Measurements from ENCODE around the gene PCDHB10.
"Not testable (repeated sequence)": the region's sequence is repeated elsewhere in the genome, so short reads cannot be mapped to it uniquely, and the experiment has no call there.

The PCDHB10 gene

GRCh38 chr5:141213656-141214339 lies 21.6 kb downstream of the PCDHB10 start, which contains the start of gene PCDHB13:
Gene PCDHB13 (plus strand): TSS chr5:141213919. CDS start chr5:141214124, 205 bp downstream.
- not testable (repeated sequence) for H3K4me2 ChIP-seq (ENCODE audit: low read length); H3K36me3 ChIP-seq (replicated peaks; ENCODE audit: low read depth, low read length); H4K20me1 ChIP-seq (ENCODE audit: insufficient read depth, low read length); H3K9ac ChIP-seq (ENCODE audit: low read length); H3K27me3 ChIP-seq (ENCODE audit: low read depth, low read length); H3K27ac ChIP-seq (ENCODE audit: low read length); H3K4me1 ChIP-seq (ENCODE audit: low read length); H3K4me3 ChIP-seq (ENCODE audit: low read length); H3K79me2 ChIP-seq (ENCODE audit: low read length); H2AFZ ChIP-seq (ENCODE audit: low read depth, low read length); H3K9me3 ChIP-seq (ENCODE audit: insufficient read depth, low read length)

- not testable (repeated sequence) for H3K27ac ChIP-seq (ENCODE audit: low read length); H3K4me2 ChIP-seq (ENCODE audit: low read length); H3K79me2 ChIP-seq (ENCODE audit: low read length); H3K4me3 ChIP-seq (ENCODE audit: low read length); H3K36me3 ChIP-seq (replicated peaks; ENCODE audit: low read depth, low read length); H3K27me3 ChIP-seq (ENCODE audit: low read depth, low read length); H4K20me1 ChIP-seq (ENCODE audit: insufficient read depth, low read length); H3K9me3 ChIP-seq (ENCODE audit: insufficient read depth, low read length); H3K4me1 ChIP-seq (ENCODE audit: low read length); H2AFZ ChIP-seq (ENCODE audit: low read depth, low read length); H3K9ac ChIP-seq (ENCODE audit: low read length)
Observed at GRCh38 chr5:141214583-141214982, 22.4 kb downstream of the PCDHB10 start.

GRCh38 chr5:141215504-141215903 lies 23.4 kb downstream of the PCDHB10 start:
- not testable (repeated sequence) for H3K79me2 ChIP-seq (ENCODE audit: low read length); H3K27me3 ChIP-seq (ENCODE audit: low read depth, low read length)

GRCh38 chr5:141216035-141216434 lies 23.9 kb downstream of the PCDHB10 start:
- H3K4me3 ChIP-seq (ENCODE audit: low read length); H3K4me1 ChIP-seq (ENCODE audit: low read length); H4K20me1 ChIP-seq (ENCODE audit: insufficient read depth, low read length); H3K9me3 ChIP-seq (ENCODE audit: insufficient read depth, low read length); H3K79me2 ChIP-seq (ENCODE audit: low read length); H3K4me2 ChIP-seq (ENCODE audit: low read length); H3K36me3 ChIP-seq (replicated peaks; ENCODE audit: low read depth, low read length); H3K27ac ChIP-seq (ENCODE audit: low read length); H3K27me3 ChIP-seq (ENCODE audit: low read depth, low read length); H3K9ac ChIP-seq (ENCODE audit: low read length); H2AFZ ChIP-seq (ENCODE audit: low read depth, low read length): not testable (repeated sequence)

More at GRCh38 chr5:141215504-141215903, 23.4 kb downstream of the PCDHB10 start:
- not testable (repeated sequence) for H3K4me3 ChIP-seq (ENCODE audit: low read length); H3K4me1 ChIP-seq (ENCODE audit: low read length); H3K27ac ChIP-seq (ENCODE audit: low read length); H3K4me2 ChIP-seq (ENCODE audit: low read length); H3K9me3 ChIP-seq (ENCODE audit: insufficient read depth, low read length); H3K36me3 ChIP-seq (replicated peaks; ENCODE audit: low read depth, low read length); H2AFZ ChIP-seq (ENCODE audit: low read depth, low read length); H3K9ac ChIP-seq (ENCODE audit: low read length); H4K20me1 ChIP-seq (ENCODE audit: insufficient read depth, low read length)

GRCh38 chr5:141223112-141223783 lies 31.1 kb downstream of the PCDHB10 start, which contains the start of gene PCDHB14:
Gene PCDHB14 (plus strand): TSS chr5:141223343. CDS start chr5:141223506, 163 bp downstream.
- Histone ChIP-seq H3K4me3 (ENCODE audit: low read length) (peak within 1 kb of the TSS; percentile 71), H2AFZ (ENCODE audit: low read depth, low read length) (peak within 1 kb of the TSS; percentile 74; the same call in 1 of the 2 replicates)

GRCh38 chr5:141224844-141225243 lies 32.7 kb downstream of the PCDHB10 start:
- not testable (repeated sequence) for H3K9ac ChIP-seq (ENCODE audit: low read length); H3K4me3 ChIP-seq (ENCODE audit: low read length); H3K9me3 ChIP-seq (ENCODE audit: insufficient read depth, low read length); H3K27ac ChIP-seq (ENCODE audit: low read length); H4K20me1 ChIP-seq (ENCODE audit: insufficient read depth, low read length); H3K4me2 ChIP-seq (ENCODE audit: low read length); H2AFZ ChIP-seq (ENCODE audit: low read depth, low read length); H3K36me3 ChIP-seq (replicated peaks; ENCODE audit: low read depth, low read length); H3K27me3 ChIP-seq (ENCODE audit: low read depth, low read length); H3K4me1 ChIP-seq (ENCODE audit: low read length); H3K79me2 ChIP-seq (ENCODE audit: low read length)

More at GRCh38 chr5:141223112-141223783, 31.1 kb downstream of the PCDHB10 start, which contains the start of gene PCDHB14:
- TF ChIP-seq CTCF (IDR thresholded peaks at IDR 0.05; ENCODE audit: low read depth, low read length) (peak; percentile 52), EZH2phosphoT487 (IDR thresholded peaks at IDR 0.05; ENCODE audit: low read depth) (no peak)
- H3K79me2 ChIP-seq (ENCODE audit: low read length): no peaks in the 10 kb centered on the region
- no peaks in the 10 kb centered on the region for H3K9me3 ChIP-seq (ENCODE audit: insufficient read depth, low read length)
- peak within 1 kb of the TSS; percentile 73 for H3K4me2 ChIP-seq (ENCODE audit: low read length)
- H3K36me3 ChIP-seq (replicated peaks; ENCODE audit: low read depth, low read length): no peaks in the 10 kb centered on the region
- H3K4me1 ChIP-seq (ENCODE audit: low read length): 0 out of 2 replicates have a peak, but pooled peaks cover 5% of the 10 kb centered on the region
- no peak within 1 kb of the TSS for H3K27ac ChIP-seq (ENCODE audit: low read length)
- no peaks in the 10 kb centered on the region for H3K27me3 ChIP-seq (ENCODE audit: low read depth, low read length)
- no peak within 1 kb of the TSS for H3K9ac ChIP-seq (ENCODE audit: low read length)
- H4K20me1 ChIP-seq (ENCODE audit: insufficient read depth, low read length): no peaks in the 10 kb centered on the region

GRCh38 chr5:141225421-141225820 lies 33.3 kb downstream of the PCDHB10 start:
- not testable (repeated sequence) for H4K20me1 ChIP-seq (ENCODE audit: insufficient read depth, low read length); H3K4me1 ChIP-seq (ENCODE audit: low read length); H3K27me3 ChIP-seq (ENCODE audit: low read depth, low read length); H2AFZ ChIP-seq (ENCODE audit: low read depth, low read length); H3K4me3 ChIP-seq (ENCODE audit: low read length); H3K36me3 ChIP-seq (replicated peaks; ENCODE audit: low read depth, low read length); H3K79me2 ChIP-seq (ENCODE audit: low read length); H3K9ac ChIP-seq (ENCODE audit: low read length); H3K4me2 ChIP-seq (ENCODE audit: low read length); H3K9me3 ChIP-seq (ENCODE audit: insufficient read depth, low read length); H3K27ac ChIP-seq (ENCODE audit: low read length)

All from OCI-LY3 (cell line).